WTC11 (cell line): ENCODE data around the gene UGT1A10. TPM values are rescaled to one million over a fixed set of nuclear protein-coding genes. Genes with fewer than 3 reads are reported as not detected.

Experiments
- ATAC-seq: fragments of 200-7000 bp; cut with Tn5 transposase; 2 replicates; pipeline ENCODE4 v1.10.0; 2021; ENCODE audit warnings: mild to moderate bottlenecking, moderate library complexity
- CTCF ChIA-PET: fragments of 300-600 bp; sonication (Branson Sonifier 250); formaldehyde crosslinking; loops from one replicate; lab custom pipeline; 2021; ENCODE audit warnings: antibody characterized with exemption; lab: Charles Lee
- POLR2A ChIA-PET: fragments of 350-600 bp; sonication (Branson Sonifier 250); formaldehyde crosslinking; loops from one replicate; lab custom pipeline; 2021; ENCODE audit warnings: antibody characterized with exemption; lab: Charles Lee
- DNase-seq: peaks from one replicate; pipeline ENCODE4 v3.0.0; 2021; ENCODE audit warnings: low spot score
- H3K27ac Mint-ChIP-seq: 2 replicates; pipeline ENCODE4 v1.8.0; 2021; ENCODE audit warnings: mixed read lengths
- H3K27me3 Mint-ChIP-seq: 2 replicates; pipeline ENCODE4 v1.8.0; 2021; ENCODE audit warnings: low read depth, mild to moderate bottlenecking, moderate library complexity, mixed read lengths
- H3K36me3 Mint-ChIP-seq: 2 replicates; pipeline ENCODE4 v1.8.0; 2021; ENCODE audit warnings: mixed read lengths
- H3K4me1 Mint-ChIP-seq: 2 replicates; pipeline ENCODE4 v1.8.0; 2022; ENCODE audit warnings: mixed read lengths
- H3K4me3 Mint-ChIP-seq: 2 replicates; pipeline ENCODE4 v1.8.0; 2021; ENCODE audit warnings: mild to moderate bottlenecking, moderate library complexity, mixed read lengths
- H3K9me3 Mint-ChIP-seq: 2 replicates; pipeline ENCODE4 v1.8.0; 2021; ENCODE audit warnings: mixed read lengths
- ATF1 ChIP-seq: sonication (generic); formaldehyde crosslinking; IDR thresholded peaks from 2 replicates; pipeline ENCODE4 v1.8.1; 2023; ENCODE audit warnings: mild to moderate bottlenecking, moderate library complexity, missing genetic modification reagents
- CREB1 ChIP-seq: sonication (generic); formaldehyde crosslinking; IDR thresholded peaks from 2 replicates; pipeline ENCODE4 v1.8.0; 2023; ENCODE audit warnings: mild to moderate bottlenecking, missing genetic modification reagents
- EMX1 ChIP-seq: fragments of 250-450 bp; sonication (Bioruptor Pico); IDR thresholded peaks from 2 replicates; pipeline ENCODE4 v1.8.0; 2021; ENCODE audit warnings: mild to moderate bottlenecking
- ESRRA ChIP-seq: sonication (generic); formaldehyde crosslinking; IDR thresholded peaks from 2 replicates; pipeline ENCODE4 v1.8.1; 2022; ENCODE audit warnings: mild to moderate bottlenecking, missing genetic modification reagents, borderline replicate concordance
- GABPB1 ChIP-seq: sonication (generic); formaldehyde crosslinking; IDR thresholded peaks from 2 replicates; pipeline ENCODE4 v1.8.1; 2023; ENCODE audit warnings: mild to moderate bottlenecking, missing genetic modification reagents
- GRHL2 ChIP-seq: fragments of 250-450 bp; sonication (Bioruptor Pico); IDR thresholded peaks from 2 replicates; pipeline ENCODE4 v1.8.0; 2022; ENCODE audit warnings: mild to moderate bottlenecking, moderate library complexity; ENCODE audit not compliant: insufficient replicate concordance, severe bottlenecking
- IRF2 ChIP-seq: sonication (generic); formaldehyde crosslinking; IDR thresholded peaks from 2 replicates; pipeline ENCODE4 v1.8.0; 2022; ENCODE audit warnings: low read depth, missing genetic modification reagents, borderline replicate concordance
- JAZF1 ChIP-seq: fragments of 250-450 bp; sonication (Bioruptor Pico); IDR thresholded peaks from 2 replicates; pipeline ENCODE4 v1.9.0; 2021; ENCODE audit warnings: moderate library complexity, mild to moderate bottlenecking, inconsistent platforms
- NR2C2 ChIP-seq: sonication (generic); formaldehyde crosslinking; IDR thresholded peaks from 2 replicates; pipeline ENCODE4 v1.8.0; 2022; ENCODE audit warnings: mild to moderate bottlenecking, missing genetic modification reagents
- NR3C1 ChIP-seq: sonication (generic); formaldehyde crosslinking; conservative IDR thresholded peaks from 2 replicates; pipeline ENCODE4 v1.8.1; 2023; ENCODE audit warnings: low read depth, mild to moderate bottlenecking, missing genetic modification reagents
- ZBTB21 ChIP-seq: sonication (generic); formaldehyde crosslinking; IDR thresholded peaks from 2 replicates; pipeline ENCODE4 v1.8.1; 2023; ENCODE audit warnings: mild to moderate bottlenecking, missing genetic modification reagents, borderline replicate concordance
- ZNF416 ChIP-seq: fragments of 250-450 bp; sonication (Bioruptor Pico); IDR thresholded peaks from 2 replicates; pipeline ENCODE4 v1.9.0; 2021; ENCODE audit warnings: mild to moderate bottlenecking, inconsistent platforms
- total RNA-seq: library from RNA; stranded (reverse); gene quantifications from 3 replicates; pipeline ENCODE4 v1.2.3, GENCODE V29; 2021
- TF ChIP-seq, protein P1 (sequence below): sonication (generic); formaldehyde crosslinking; IDR thresholded peaks from 2 replicates; pipeline ENCODE4 v1.8.0; 2022; ENCODE audit warnings: mild to moderate bottlenecking, missing genetic modification reagents
- TF ChIP-seq, protein P2 (sequence below): sonication (generic); formaldehyde crosslinking; IDR thresholded peaks from 2 replicates; pipeline ENCODE4 v1.8.0; 2023; ENCODE audit warnings: mild to moderate bottlenecking, missing genetic modification reagents
- TF ChIP-seq, protein P3 (sequence below): sonication (generic); formaldehyde crosslinking; IDR thresholded peaks from 2 replicates; pipeline ENCODE4 v1.8.1; 2022; ENCODE audit warnings: missing genetic modification reagents, borderline replicate concordance
- TF ChIP-seq, protein P4 (sequence below): fragments of 250-450 bp; sonication (Bioruptor Pico); conservative IDR thresholded peaks from 2 replicates; pipeline ENCODE4 v1.9.0; 2021; ENCODE audit warnings: mild to moderate bottlenecking
- TF ChIP-seq, protein P5 (sequence below): fragments of 250-450 bp; sonication (Bioruptor Pico); IDR thresholded peaks from 2 replicates; pipeline ENCODE4 v1.9.0; 2021; ENCODE audit warnings: mild to moderate bottlenecking, borderline replicate concordance
- TF ChIP-seq, protein P6 (sequence below): sonication (generic); formaldehyde crosslinking; IDR thresholded peaks from 2 replicates; pipeline ENCODE4 v1.8.0; 2022; ENCODE audit warnings: mild to moderate bottlenecking, missing genetic modification reagents
- TF ChIP-seq, protein P7 (sequence below): sonication (generic); formaldehyde crosslinking; IDR thresholded peaks from 2 replicates; pipeline ENCODE4 v1.8.1; 2023; ENCODE audit warnings: mild to moderate bottlenecking, missing genetic modification reagents

Gene UGT1A10
- total RNA-seq, 1 experiment from 2014 or later = not detected

DNA sequence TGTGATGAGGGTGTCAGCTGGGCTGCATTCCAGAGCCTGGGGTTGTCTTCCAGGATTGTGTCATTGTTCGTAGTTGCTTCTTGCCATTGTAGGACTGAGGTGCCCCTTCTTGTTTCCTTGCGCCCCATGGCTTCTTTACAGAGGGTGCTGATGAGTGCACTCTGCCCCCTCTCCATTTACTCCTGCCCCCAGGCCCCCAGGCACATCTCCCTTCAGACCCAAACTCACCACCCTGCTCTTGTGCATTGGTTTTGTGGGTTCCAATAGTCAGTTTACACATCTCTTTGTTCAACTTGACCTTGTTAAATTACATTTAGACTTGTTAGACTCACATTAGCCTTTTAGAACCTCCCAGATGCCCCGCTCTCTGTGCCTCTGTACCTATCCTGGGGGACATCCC is 184.9 kb downstream of the UGT1A10 start:
- H3K4me3 Mint-ChIP-seq = no peak overlapping the region
- POLR2A ChIA-PET = no interaction called here
- H3K9me3 Mint-ChIP-seq = peaks cover 1% of the 10 kb centered on the region; the same call in 1 of the 2 replicates
- H3K36me3 Mint-ChIP-seq = no peaks in the 10 kb centered on the region
- CTCF ChIA-PET = no interaction called here
- DNase-seq (no peak), ATAC-seq (no peak)
- H3K4me1 Mint-ChIP-seq = peaks cover 5% of the 10 kb centered on the region; the same call in 1 of the 2 replicates
- TF ChIP-seq EMX1 (no peak), NR2C2 (CRISPR knock-in tag) (no peak), IRF2 (CRISPR knock-in tag) (no peak), ZBTB21 (no peak), NR3C1 (no peak)
- TF ChIP-seq, protein P1, sequence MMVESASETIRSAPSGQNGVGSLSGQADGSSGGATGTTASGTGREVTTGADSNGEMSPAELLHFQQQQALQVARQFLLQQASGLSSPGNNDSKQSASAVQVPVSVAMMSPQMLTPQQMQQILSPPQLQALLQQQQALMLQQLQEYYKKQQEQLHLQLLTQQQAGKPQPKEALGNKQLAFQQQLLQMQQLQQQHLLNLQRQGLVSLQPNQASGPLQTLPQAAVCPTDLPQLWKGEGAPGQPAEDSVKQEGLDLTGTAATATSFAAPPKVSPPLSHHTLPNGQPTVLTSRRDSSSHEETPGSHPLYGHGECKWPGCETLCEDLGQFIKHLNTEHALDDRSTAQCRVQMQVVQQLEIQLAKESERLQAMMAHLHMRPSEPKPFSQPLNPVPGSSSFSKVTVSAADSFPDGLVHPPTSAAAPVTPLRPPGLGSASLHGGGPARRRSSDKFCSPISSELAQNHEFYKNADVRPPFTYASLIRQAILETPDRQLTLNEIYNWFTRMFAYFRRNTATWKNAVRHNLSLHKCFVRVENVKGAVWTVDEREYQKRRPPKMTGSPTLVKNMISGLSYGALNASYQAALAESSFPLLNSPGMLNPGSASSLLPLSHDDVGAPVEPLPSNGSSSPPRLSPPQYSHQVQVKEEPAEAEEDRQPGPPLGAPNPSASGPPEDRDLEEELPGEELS (CRISPR knock-in tag) = no peak
- TF ChIP-seq, protein P2, sequence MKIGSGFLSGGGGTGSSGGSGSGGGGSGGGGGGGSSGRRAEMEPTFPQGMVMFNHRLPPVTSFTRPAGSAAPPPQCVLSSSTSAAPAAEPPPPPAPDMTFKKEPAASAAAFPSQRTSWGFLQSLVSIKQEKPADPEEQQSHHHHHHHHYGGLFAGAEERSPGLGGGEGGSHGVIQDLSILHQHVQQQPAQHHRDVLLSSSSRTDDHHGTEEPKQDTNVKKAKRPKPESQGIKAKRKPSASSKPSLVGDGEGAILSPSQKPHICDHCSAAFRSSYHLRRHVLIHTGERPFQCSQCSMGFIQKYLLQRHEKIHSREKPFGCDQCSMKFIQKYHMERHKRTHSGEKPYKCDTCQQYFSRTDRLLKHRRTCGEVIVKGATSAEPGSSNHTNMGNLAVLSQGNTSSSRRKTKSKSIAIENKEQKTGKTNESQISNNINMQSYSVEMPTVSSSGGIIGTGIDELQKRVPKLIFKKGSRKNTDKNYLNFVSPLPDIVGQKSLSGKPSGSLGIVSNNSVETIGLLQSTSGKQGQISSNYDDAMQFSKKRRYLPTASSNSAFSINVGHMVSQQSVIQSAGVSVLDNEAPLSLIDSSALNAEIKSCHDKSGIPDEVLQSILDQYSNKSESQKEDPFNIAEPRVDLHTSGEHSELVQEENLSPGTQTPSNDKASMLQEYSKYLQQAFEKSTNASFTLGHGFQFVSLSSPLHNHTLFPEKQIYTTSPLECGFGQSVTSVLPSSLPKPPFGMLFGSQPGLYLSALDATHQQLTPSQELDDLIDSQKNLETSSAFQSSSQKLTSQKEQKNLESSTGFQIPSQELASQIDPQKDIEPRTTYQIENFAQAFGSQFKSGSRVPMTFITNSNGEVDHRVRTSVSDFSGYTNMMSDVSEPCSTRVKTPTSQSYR (CRISPR knock-in tag) = no peak
- TF ChIP-seq, protein P3, sequence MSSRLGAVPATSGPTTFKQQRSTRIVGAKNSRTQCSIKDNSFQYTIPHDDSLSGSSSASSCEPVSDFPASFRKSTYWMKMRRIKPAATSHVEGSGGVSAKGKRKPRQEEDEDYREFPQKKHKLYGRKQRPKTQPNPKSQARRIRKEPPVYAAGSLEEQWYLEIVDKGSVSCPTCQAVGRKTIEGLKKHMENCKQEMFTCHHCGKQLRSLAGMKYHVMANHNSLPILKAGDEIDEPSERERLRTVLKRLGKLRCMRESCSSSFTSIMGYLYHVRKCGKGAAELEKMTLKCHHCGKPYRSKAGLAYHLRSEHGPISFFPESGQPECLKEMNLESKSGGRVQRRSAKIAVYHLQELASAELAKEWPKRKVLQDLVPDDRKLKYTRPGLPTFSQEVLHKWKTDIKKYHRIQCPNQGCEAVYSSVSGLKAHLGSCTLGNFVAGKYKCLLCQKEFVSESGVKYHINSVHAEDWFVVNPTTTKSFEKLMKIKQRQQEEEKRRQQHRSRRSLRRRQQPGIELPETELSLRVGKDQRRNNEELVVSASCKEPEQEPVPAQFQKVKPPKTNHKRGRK (CRISPR knock-in tag) = no peak
- no peaks in the 10 kb centered on the region for H3K27me3 Mint-ChIP-seq
- H3K27ac Mint-ChIP-seq = no peak overlapping the region

DNA sequence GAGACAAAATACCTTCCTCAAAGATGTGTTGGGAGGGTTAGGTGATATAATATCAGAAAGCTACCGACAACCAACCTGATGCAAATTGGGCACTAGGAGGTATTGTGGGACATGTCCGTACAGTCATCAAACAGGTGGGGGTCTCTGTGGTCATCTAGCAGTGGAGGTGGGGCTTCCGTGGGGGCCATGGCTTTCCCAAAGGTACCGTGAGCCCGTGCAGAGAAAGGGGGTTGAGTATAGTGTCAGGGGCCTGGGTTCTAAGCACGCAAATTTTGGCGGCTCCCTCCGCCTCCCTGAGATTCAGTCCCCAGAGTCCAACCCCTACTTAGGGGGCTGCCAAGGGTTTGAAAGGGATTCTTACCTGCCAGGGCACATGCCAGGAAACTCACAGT is 185.5 kb downstream of the UGT1A10 start:
- Mint-ChIP-seq H3K4me3 (no peak overlapping the region), H3K9me3 (peaks cover 4% of the 10 kb centered on the region; the same call in 1 of the 2 replicates), H3K36me3 (no peaks in the 10 kb centered on the region)
- CTCF ChIA-PET = no interaction called here
- no peak for TF ChIP-seq NR2C2 (CRISPR knock-in tag)
- TF ChIP-seq JAZF1 (CRISPR knock-in tag) = no peak
- TF ChIP-seq ATF1 (CRISPR knock-in tag) = no peak
- TF ChIP-seq, protein P4, sequence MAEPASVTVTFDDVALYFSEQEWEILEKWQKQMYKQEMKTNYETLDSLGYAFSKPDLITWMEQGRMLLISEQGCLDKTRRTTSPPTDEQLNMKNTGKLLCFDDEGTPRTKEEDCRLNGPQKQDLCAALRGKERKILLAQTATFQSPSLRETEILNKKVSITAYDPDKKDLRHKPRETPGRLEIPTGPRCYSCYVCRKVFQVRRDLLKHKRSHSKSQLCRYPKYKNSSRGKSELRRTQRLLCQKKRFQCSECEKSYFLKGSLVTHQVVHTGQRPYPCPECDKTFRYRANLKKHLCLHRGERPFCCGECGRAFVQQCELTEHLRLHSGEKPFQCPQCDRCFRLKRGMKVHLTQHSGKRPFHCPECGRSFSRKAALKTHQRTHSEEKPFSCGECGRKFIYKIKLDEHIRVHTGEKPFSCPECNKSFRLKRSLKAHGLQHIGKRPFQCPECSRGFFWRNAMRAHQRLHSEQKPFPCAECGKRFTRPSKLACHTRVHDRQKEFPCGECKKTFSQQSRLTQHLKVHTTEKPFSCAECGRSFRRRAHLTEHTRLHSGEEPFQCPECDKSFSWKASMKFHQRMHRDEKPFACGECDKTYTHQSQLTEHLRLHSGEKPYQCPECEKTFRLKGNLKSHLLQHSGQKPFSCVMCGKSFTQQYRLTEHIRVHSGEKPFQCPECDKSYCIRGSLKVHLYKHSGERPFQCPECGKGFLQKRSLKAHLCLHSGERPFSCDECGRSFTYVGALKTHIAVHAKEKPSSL (CRISPR knock-in tag) = no peak
- TF ChIP-seq GRHL2 (CRISPR knock-in tag) = no peak
- TF ChIP-seq, protein P5, sequence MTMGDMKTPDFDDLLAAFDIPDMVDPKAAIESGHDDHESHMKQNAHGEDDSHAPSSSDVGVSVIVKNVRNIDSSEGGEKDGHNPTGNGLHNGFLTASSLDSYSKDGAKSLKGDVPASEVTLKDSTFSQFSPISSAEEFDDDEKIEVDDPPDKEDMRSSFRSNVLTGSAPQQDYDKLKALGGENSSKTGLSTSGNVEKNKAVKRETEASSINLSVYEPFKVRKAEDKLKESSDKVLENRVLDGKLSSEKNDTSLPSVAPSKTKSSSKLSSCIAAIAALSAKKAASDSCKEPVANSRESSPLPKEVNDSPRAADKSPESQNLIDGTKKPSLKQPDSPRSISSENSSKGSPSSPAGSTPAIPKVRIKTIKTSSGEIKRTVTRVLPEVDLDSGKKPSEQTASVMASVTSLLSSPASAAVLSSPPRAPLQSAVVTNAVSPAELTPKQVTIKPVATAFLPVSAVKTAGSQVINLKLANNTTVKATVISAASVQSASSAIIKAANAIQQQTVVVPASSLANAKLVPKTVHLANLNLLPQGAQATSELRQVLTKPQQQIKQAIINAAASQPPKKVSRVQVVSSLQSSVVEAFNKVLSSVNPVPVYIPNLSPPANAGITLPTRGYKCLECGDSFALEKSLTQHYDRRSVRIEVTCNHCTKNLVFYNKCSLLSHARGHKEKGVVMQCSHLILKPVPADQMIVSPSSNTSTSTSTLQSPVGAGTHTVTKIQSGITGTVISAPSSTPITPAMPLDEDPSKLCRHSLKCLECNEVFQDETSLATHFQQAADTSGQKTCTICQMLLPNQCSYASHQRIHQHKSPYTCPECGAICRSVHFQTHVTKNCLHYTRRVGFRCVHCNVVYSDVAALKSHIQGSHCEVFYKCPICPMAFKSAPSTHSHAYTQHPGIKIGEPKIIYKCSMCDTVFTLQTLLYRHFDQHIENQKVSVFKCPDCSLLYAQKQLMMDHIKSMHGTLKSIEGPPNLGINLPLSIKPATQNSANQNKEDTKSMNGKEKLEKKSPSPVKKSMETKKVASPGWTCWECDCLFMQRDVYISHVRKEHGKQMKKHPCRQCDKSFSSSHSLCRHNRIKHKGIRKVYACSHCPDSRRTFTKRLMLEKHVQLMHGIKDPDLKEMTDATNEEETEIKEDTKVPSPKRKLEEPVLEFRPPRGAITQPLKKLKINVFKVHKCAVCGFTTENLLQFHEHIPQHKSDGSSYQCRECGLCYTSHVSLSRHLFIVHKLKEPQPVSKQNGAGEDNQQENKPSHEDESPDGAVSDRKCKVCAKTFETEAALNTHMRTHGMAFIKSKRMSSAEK (CRISPR knock-in tag) = no peak
- TF ChIP-seq CREB1 (CRISPR knock-in tag) = no peak
- TF ChIP-seq, protein P6, sequence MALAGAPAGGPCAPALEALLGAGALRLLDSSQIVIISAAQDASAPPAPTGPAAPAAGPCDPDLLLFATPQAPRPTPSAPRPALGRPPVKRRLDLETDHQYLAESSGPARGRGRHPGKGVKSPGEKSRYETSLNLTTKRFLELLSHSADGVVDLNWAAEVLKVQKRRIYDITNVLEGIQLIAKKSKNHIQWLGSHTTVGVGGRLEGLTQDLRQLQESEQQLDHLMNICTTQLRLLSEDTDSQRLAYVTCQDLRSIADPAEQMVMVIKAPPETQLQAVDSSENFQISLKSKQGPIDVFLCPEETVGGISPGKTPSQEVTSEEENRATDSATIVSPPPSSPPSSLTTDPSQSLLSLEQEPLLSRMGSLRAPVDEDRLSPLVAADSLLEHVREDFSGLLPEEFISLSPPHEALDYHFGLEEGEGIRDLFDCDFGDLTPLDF (CRISPR knock-in tag) = no peak
- TF ChIP-seq GABPB1 (CRISPR knock-in tag) = no peak
- TF ChIP-seq ESRRA = no peak
- TF ChIP-seq, protein P7, sequence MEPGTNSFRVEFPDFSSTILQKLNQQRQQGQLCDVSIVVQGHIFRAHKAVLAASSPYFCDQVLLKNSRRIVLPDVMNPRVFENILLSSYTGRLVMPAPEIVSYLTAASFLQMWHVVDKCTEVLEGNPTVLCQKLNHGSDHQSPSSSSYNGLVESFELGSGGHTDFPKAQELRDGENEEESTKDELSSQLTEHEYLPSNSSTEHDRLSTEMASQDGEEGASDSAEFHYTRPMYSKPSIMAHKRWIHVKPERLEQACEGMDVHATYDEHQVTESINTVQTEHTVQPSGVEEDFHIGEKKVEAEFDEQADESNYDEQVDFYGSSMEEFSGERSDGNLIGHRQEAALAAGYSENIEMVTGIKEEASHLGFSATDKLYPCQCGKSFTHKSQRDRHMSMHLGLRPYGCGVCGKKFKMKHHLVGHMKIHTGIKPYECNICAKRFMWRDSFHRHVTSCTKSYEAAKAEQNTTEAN (CRISPR knock-in tag) = no peak
- no peak for TF ChIP-seq ZNF416 (CRISPR knock-in tag)
- TF ChIP-seq, all 79 proteins: peak for 0
- no peak for DNase-seq
- H3K27me3 Mint-ChIP-seq = no peaks in the 10 kb centered on the region
- H3K27ac Mint-ChIP-seq = no peak overlapping the region
- POLR2A ChIA-PET = no interaction called here
- H3K4me1 Mint-ChIP-seq = peaks cover 5% of the 10 kb centered on the region; the same call in 1 of the 2 replicates
- ATAC-seq = no peak
